D721Med (cell line): Measurements from ENCODE around the gene LRWD1.
"Not testable (repeated sequence)": the region's sequence is repeated elsewhere in the genome, so short reads cannot be mapped to it uniquely, and the experiment has no call there.

ENCODE experiments used
- DNase-seq: peaks from one replicate; pipeline ENCODE4 v3.0.0; 2011; ENCODE audit warnings: low spot score; ENCODE audit not compliant: insufficient read length
- FAIRE-seq: peaks from 2 replicates; lab custom pipeline; 2011; peaks lifted over from hg19 to GRCh38; lab: Jason Lieb, UNC
- TF ChIP-seq, protein P1 (sequence below): IDR thresholded peaks from 2 replicates; pipeline ENCODE4 v1.5.1; 2012; ENCODE audit warnings: mild to moderate bottlenecking, control low read depth; ENCODE audit not compliant: insufficient read depth; ENCODE audit errors: missing control alignments

The LRWD1 gene

DNA sequence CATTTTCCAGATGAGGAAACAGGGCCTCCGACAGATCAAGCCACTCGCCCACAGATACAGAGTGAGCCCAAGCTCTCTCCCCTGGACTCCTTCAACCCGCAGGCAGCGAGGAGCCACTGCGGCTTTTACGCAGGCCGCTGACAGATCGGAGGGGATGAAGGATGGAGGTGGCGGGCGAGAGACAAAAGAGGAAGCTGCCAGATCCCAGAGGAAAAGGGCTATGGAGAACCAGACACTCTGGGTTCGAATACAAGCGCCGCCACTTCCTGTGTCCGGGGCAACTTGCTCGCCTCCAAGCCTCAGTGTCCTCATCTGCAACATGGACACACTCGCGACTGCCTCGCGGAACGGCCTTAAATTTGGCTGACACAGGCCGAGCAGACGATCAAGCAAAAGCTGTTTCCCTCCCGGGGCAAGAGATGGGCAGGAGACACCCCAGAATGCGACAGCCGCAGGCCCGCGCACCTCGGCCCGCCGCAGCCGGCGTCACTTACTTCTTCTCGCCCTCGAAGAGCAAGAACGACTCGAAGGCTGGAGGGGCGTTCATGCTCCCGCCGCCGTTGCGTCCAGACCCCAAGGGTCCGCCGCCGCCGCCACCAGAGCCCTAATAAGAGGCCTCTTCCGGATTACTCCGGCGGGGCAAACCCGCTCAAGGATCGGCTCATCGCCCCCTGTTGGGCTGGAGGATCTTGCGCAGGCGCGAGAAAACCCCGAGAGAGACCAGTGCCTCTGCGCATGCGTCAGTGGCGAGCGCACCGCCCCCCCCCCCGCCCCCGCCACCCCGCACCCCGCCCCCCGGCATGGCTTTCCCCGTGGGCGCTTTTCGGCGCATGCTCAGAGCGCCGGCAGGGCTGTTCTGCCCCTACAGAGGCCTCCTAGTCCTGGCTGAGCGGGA is 13.8 kb downstream of the LRWD1 start, which contains the start of gene POLR2J:
TSS of gene POLR2J (minus strand) at position 609 of the 895 bp plus-strand sequence. CDS start at position 547, 62 bp downstream.
- not testable (repeated sequence) for DNase-seq, FAIRE-seq
- TF ChIP-seq, protein P1, sequence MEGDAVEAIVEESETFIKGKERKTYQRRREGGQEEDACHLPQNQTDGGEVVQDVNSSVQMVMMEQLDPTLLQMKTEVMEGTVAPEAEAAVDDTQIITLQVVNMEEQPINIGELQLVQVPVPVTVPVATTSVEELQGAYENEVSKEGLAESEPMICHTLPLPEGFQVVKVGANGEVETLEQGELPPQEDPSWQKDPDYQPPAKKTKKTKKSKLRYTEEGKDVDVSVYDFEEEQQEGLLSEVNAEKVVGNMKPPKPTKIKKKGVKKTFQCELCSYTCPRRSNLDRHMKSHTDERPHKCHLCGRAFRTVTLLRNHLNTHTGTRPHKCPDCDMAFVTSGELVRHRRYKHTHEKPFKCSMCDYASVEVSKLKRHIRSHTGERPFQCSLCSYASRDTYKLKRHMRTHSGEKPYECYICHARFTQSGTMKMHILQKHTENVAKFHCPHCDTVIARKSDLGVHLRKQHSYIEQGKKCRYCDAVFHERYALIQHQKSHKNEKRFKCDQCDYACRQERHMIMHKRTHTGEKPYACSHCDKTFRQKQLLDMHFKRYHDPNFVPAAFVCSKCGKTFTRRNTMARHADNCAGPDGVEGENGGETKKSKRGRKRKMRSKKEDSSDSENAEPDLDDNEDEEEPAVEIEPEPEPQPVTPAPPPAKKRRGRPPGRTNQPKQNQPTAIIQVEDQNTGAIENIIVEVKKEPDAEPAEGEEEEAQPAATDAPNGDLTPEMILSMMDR, result peak; percentile 43

- FAIRE-seq, DNase-seq: not testable (repeated sequence)
These were observed 14.4 kb downstream of the LRWD1 start for GRCh38 chr7:102479209-102479584.

GRCh38 chr7:102479982-102480637 is 15.3 kb downstream of the LRWD1 start:
- TF ChIP-seq, protein P1, result peak; percentile 29
- not testable (repeated sequence) for FAIRE-seq, DNase-seq

GRCh38 chr7:102481962-102482361 is 17.2 kb downstream of the LRWD1 start:
- not testable (repeated sequence) for DNase-seq, FAIRE-seq

- not testable (repeated sequence) for DNase-seq, FAIRE-seq
These were observed 19.5 kb downstream of the LRWD1 start for GRCh38 chr7:102484317-102484716.

DNA sequence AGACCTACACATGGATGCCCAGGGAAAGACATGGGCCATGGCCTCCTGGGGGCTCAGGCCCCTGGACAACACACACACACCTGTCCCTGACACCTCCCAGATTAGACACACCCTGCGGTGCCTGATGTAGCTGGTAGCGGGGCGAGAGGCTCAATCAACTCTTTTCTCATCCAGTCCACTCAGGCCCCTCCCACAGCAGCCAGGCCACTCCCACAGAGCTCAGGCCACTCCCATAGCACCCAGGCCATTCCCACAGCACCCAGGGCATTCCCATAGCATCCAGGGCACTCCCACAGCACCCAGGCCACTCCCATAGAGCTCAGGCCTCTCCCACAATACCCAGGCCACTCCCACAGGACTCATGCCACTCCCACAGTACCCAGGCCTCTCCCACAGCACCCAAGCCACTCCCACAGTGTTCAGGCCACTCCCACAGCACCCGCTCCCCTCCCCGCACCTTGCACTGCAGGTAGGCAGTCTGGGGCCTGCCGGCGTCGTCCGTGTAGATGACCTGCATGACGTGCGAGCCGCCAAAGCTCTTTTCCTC is 25.8 kb downstream of the LRWD1 start:
- DNase-seq, FAIRE-seq: not testable (repeated sequence)

- FAIRE-seq, DNase-seq: not testable (repeated sequence)
These were observed 28.6 kb downstream of the LRWD1 start for GRCh38 chr7:102493220-102493935.

DNA sequence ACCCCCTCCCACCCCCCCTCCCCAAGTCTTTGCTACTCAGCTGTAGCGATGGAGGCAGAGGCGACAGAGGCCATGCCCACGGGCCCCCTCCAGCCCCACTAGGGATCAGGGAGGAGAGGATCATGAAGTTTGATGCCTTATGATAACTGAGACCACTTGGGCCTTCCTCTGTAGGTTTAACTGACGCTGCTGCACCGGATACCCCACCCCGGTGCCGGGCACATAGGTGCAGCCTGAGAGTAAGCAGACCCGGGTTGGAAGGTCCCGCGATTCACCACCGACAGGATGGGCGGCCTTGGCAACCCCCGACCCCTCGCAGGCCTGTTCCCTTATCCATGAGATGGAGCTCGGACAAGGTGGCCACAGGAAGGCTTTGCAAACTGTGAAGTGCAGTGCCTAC is 29.2 kb downstream of the LRWD1 start:
- not testable (repeated sequence) for DNase-seq, FAIRE-seq

DNA sequence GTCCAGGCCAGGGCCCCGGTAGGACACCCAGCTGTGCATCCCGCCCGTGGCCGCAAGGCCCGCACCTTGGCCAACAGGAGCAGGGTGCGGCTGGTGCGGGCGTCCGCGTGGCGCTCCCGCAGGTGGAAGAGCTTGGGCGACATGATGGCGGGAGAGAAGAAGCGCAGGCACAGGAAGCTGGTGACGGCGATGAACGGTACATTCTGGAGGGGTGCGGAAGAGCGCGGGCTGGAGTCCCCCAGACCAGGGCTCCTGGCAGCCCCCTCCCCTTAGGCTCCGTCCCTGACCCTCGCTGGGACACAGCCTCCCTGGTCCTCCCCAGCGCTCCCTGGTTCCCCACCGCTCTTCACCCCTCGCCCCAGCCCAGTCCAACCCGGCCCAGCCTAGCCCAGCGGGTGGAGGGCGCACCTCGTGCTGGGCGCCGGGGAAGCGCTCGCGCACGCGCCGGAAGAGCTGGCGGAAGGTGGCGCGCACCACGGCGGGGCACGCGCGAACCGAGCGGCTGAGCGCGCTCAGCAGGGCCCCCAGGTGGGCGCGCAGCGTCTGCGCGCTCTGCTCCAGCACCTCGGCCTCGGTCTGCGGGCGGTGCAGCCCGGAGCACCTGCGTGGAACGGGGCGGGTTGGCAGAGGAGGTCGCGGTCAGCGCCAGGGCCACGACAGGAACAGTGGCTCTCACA is 29.8 kb downstream of the LRWD1 start:
- not testable (repeated sequence) for DNase-seq, FAIRE-seq

DNA sequence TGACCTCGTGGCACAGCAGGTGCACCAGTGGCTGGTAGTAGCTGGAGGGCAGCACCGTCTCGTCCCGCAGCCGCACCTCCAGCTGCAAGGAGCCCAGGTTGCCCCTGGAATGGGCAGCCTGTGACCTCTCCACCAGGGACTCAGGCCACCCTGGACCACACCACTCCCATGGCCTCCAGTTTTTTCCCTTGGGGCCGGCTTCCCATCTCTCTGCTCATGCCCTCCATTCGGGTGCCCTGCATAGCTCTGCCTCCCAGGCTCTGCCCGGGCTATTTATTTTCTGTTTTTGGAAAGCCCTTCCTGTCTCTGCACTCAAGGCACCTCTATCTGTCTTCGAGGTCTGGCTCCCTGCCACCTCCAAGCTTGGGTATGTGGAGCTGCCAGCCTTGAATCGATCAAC is 32.1 kb downstream of the LRWD1 start:
- DNase-seq, FAIRE-seq: not testable (repeated sequence)

DNA sequence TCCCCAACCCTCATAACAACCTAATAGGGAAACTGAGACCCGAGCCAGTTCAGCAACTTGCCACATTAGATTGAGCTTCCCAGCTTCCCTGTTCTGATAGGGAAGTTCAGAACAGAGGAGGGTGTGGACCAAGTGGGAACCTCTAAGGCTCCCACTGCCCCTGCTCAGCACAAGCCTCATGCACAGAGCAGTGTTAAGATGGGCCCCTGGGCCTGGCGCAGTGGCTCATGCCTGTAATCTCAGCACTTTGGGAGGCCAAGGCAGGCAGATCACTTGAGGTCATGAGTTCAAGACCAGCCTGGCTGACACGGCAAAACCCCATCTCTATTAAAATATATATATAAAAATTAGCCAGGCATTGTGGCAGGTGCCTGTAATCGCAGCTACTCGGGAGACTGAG is 32.5 kb downstream of the LRWD1 start:
- not testable (repeated sequence) for DNase-seq, FAIRE-seq

DNA sequence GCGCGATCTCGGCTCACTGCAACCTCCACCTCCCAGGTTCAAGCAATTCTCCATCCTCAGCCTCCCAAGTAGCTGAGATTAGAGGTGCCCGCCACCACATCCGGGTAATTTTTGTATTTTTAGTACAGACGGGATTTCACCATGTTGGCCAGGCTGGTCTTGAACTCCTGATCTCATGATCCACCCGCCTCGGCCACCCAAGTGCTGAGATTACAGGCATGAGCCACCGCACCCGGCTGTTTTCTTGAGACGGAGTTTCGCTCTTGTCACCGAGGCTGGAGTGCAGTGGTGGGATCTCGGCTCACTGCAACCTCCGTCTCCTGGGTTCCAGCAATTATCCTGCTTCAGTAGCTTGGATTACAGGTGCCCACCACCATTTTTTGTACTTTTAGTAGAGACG is 33.5 kb downstream of the LRWD1 start:
- not testable (repeated sequence) for DNase-seq

GRCh38 chr7:102503141-102503540 is 38.4 kb downstream of the LRWD1 start:
- FAIRE-seq, result not testable (repeated sequence)

More for the DNA sequence above, 33.5 kb downstream of the LRWD1 start:
- not testable (repeated sequence) for FAIRE-seq

DNA sequence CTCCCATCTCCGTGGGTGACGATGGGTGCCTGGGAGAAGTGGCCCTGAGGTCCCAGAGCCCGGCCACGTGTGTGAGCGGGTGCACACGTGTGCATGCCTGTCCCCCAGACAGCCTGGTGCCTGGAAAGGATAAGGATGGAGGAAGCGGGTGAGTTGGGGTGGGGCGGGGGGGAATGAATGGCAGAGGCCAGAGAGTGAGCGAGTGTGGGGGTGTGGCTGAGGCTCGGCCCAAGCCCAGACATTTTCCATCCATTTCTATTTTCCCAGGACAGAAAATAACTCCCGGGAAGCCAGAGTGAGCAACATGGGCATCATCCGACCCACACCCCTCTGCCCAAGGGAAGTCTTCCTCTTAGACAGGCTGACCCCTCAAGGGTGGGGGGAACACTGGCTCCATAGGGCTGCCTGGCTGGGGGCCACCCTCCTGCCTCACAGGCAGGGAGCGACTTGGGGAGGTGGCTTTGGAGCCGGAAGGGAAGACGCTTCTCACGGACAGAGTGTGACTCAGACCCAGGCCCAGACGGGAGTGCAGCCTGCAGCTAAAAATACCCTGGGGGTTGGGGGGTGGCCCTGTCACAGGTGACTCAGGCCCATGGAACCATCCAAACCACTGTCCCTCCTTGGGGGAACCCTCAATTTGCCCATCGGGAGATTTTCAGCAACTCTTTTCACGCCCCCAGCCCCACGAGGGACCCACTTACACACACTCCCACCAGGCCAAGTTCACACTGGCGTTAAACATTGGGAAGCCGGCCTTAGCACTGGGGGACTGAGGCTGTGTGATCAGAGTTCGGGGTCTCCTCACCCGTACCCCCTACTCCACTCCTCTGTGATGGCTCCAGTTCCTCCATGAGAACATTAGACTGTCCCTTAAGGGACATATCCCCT is 40.8 kb downstream of the LRWD1 start:
- FAIRE-seq, DNase-seq: not testable (repeated sequence)

More at GRCh38 chr7:102503141-102503540, 38.4 kb downstream of the LRWD1 start:
- DNase-seq, result not testable (repeated sequence)
